ENCODE results near the gene SLAMF6.
"Not testable (repeated sequence)": the region's sequence is repeated elsewhere in the genome, so short reads cannot be mapped to it uniquely, and the experiment has no call there.

SLAMF6 gene

DNA sequence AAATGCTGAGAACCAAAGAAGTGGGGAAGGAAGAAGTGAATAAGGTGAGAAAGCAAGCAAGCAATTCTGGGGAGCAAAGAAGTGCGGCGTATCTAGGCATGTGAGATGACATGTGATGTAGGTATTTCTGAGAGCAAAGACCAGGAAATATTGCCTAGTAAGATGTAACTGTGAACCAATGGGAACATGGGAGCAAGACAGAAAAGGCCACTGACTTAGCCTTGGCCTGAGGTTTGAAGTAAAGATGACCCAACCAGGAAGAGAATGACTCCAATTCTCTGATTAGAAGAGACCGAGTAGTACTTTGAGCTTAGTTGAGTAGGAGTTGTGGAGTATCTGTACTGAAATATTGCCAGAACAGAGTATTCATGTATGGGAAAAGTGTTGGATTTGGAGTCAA, 31.1 kb downstream of the SLAMF6 start:
- Histone ChIP-seq H3K9me3 (ENCODE audit: control insufficient read depth in 5 of 5, low read length in 5 of 5) (peaks cover 0 to 3% (median 0%) of the 10 kb centered on the region in 5 donors), H3K4me3 (ENCODE audit: low read depth in 1 of 5, low read length in 5 of 5) (no peak overlapping the region), H3K27ac (ENCODE audit: low read depth, low read length) (no peak overlapping the region), H3K27me3 (ENCODE audit: control insufficient read depth in 5 of 5, insufficient read depth in 4 of 5, low read length in 5 of 5) (peaks cover 0 to 2% (median 0%) of the 10 kb centered on the region in 5 donors), H3K36me3 (ENCODE audit: control insufficient read depth in 5 of 5, insufficient read depth in 5 of 5, low read length in 5 of 5) (no peaks in the 10 kb centered on the region), H3K4me1 (ENCODE audit: control insufficient read depth in 5 of 5, insufficient read depth in 5 of 5, low read length in 5 of 5) (no peaks in the 10 kb centered on the region), H3K9ac (ENCODE audit: low read length in 5 of 5) (no peak overlapping the region)

DNA sequence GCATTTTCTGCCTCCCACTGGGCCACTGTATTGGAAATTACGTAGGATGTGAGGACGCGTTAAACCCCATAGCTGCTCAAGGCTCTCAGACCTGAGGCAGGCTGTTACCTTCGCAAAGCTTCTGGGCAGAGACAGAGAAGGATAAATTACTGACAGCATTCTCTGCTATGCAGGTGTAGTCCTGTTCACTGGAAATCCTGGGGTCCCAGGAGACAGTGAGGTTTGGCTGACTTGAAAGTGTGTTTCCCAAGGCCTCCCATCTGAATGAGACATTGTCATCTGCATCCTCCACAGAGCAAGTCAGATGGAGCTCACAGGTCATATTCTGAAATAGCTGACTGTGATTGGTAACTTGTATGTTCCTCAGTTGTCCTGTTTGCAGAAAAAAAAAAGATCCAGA, 32.0 kb downstream of the SLAMF6 start:
- Histone ChIP-seq H3K9me3 (ENCODE audit: control insufficient read depth in 5 of 5, low read length in 5 of 5) (peaks cover 0 to 3% (median 0%) of the 10 kb centered on the region in 5 donors), H3K27me3 (ENCODE audit: control insufficient read depth in 5 of 5, insufficient read depth in 4 of 5, low read length in 5 of 5) (peaks cover 0 to 2% (median 0%) of the 10 kb centered on the region in 5 donors), H3K9ac (ENCODE audit: low read length in 5 of 5) (no peak overlapping the region), H3K4me1 (ENCODE audit: control insufficient read depth in 5 of 5, insufficient read depth in 5 of 5, low read length in 5 of 5) (no peaks in the 10 kb centered on the region), H3K36me3 (ENCODE audit: control insufficient read depth in 5 of 5, insufficient read depth in 5 of 5, low read length in 5 of 5) (no peaks in the 10 kb centered on the region), H3K27ac (ENCODE audit: low read depth, low read length) (no peak overlapping the region), H3K4me3 (ENCODE audit: low read depth in 1 of 5, low read length in 5 of 5) (no peak overlapping the region)

DNA sequence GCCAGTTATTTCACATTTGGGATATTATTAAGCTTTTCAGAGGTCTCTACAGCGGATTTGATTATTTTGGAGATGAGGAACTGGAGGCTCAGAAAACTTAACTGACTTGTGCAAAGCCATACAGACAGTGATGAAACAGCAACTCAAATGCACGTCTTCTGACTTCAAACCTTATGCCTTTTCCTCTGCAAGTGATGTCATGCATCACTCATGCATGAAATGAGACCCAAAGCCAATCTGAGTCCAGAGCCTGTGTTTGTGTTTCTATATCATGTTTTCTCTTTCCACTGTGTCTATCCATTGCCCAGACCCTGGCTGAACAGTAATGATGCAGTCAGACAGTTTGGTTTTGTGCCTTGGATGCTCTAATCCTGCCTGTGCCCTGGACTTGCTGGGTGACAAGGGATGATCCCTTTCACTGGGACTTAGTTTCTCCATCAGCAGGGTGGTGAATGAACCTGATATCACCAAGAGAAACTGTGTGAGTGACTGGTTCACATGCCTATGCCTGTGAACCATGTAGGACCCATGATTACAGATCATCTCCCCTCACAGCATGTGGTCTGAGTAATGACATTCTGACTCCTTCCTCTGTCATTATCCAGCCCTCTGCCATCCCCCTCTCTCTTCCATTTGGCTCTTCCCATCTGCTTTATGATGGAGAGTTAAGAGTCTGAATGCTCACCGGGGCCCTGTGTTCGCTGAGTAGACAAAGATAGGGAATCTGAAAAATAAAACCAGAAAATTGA, 33.4 kb downstream of the SLAMF6 start:
- Histone ChIP-seq H3K9ac (ENCODE audit: low read length in 5 of 5) (no peak overlapping the region), H3K27ac (ENCODE audit: low read depth, low read length) (no peak overlapping the region), H3K4me1 (ENCODE audit: control insufficient read depth in 5 of 5, insufficient read depth in 5 of 5, low read length in 5 of 5) (no peaks in the 10 kb centered on the region), H3K9me3 (ENCODE audit: control insufficient read depth in 5 of 5, low read length in 5 of 5) (peaks cover 0 to 3% (median 0%) of the 10 kb centered on the region in 5 donors), H3K27me3 (ENCODE audit: control insufficient read depth in 5 of 5, insufficient read depth in 4 of 5, low read length in 5 of 5) (peaks cover 0 to 2% (median 0%) of the 10 kb centered on the region in 5 donors), H3K36me3 (ENCODE audit: control insufficient read depth in 5 of 5, insufficient read depth in 5 of 5, low read length in 5 of 5) (no peaks in the 10 kb centered on the region), H3K4me3 (ENCODE audit: low read depth in 1 of 5, low read length in 5 of 5) (no peak overlapping the region)

DNA sequence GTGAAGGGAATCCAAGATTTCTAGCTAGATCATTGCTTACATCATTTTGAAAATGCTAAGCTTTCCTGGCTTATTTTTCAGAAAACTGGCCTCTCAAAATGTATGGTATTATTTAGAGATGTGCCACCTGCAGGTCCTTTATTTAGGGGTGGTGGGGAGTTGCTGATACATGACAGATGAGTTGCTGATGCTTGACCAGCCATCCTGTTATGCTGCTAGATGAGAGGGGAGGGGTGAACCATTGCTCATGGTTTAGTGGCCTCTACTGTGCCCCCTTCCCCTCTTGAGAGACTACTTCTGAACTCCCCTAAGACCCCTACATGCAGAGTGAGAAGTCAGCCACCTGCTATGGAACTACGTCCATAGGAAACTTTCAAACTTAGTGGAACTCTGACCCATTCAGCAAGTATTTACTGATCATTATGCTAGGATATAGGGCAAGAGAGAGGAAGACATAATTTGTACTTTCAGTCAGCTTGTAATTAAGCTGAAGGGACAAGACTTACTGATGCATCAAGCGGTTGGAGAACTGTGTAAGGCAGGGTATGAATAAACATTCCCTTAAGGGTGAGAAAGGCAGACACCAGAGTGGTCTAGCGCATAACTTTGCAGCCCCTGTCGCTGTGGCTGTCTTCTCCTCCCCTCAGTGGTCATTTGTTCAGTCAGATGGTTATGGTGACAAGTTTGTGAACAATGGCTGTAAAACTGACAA, 34.6 kb downstream of the SLAMF6 start:
- Histone ChIP-seq H3K9me3 (ENCODE audit: control insufficient read depth in 5 of 5, low read length in 5 of 5) (no peaks in the 10 kb centered on the region), H3K4me3 (ENCODE audit: low read depth in 1 of 5, low read length in 5 of 5) (no peak overlapping the region), H3K27me3 (ENCODE audit: control insufficient read depth in 5 of 5, insufficient read depth in 4 of 5, low read length in 5 of 5) (peaks cover 0 to 2% (median 0%) of the 10 kb centered on the region in 5 donors), H3K36me3 (ENCODE audit: control insufficient read depth in 5 of 5, insufficient read depth in 5 of 5, low read length in 5 of 5) (no peaks in the 10 kb centered on the region), H3K27ac (ENCODE audit: low read depth, low read length) (no peak overlapping the region), H3K9ac (ENCODE audit: low read length in 5 of 5) (no peak overlapping the region), H3K4me1 (ENCODE audit: control insufficient read depth in 5 of 5, insufficient read depth in 5 of 5, low read length in 5 of 5) (no peaks in the 10 kb centered on the region)

DNA sequence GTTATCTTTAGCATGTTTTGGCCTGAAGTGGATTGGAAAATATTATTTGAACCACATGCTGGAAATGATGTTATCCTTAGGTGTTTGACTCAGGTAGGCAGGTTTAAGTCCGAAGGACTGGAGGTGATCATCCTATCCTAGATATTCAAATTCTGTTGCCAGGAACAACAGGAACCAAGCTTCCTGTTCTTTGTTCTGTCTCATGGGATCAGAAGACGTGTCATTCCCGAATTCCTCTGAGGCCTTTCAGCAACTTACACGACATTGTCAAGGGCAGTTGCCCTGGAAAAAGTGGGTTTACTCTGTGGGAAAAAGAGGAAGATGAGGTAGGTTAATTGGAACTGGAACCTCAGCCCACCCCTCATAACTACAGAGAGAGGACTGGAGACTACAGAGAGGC, 36.6 kb downstream of the SLAMF6 start:
- H3K9ac ChIP-seq (ENCODE audit: low read length in 5 of 5), result no peak overlapping the region
- no peaks in the 10 kb centered on the region for H3K4me1 ChIP-seq (ENCODE audit: control insufficient read depth in 5 of 5, insufficient read depth in 5 of 5, low read length in 5 of 5)
- no peak overlapping the region for H3K4me3 ChIP-seq (ENCODE audit: low read depth in 1 of 5, low read length in 5 of 5)
- H3K36me3 ChIP-seq (ENCODE audit: control insufficient read depth in 5 of 5, insufficient read depth in 5 of 5, low read length in 5 of 5), result no peaks in the 10 kb centered on the region
- H3K9me3 ChIP-seq (ENCODE audit: control insufficient read depth in 5 of 5, low read length in 5 of 5), result no peaks in the 10 kb centered on the region
- no peak overlapping the region for H3K27ac ChIP-seq (ENCODE audit: low read depth, low read length)
- peaks cover 0 to 2% (median 0%) of the 10 kb centered on the region in 5 donors for H3K27me3 ChIP-seq (ENCODE audit: control insufficient read depth in 5 of 5, insufficient read depth in 4 of 5, low read length in 5 of 5)

- Histone ChIP-seq H3K27me3 (ENCODE audit: control insufficient read depth in 5 of 5, insufficient read depth in 4 of 5, low read length in 5 of 5) (no peaks in the 10 kb centered on the region), H3K9me3 (ENCODE audit: control insufficient read depth in 5 of 5, low read length in 5 of 5) (no peaks in the 10 kb centered on the region), H3K36me3 (ENCODE audit: control insufficient read depth in 5 of 5, insufficient read depth in 5 of 5, low read length in 5 of 5) (no peaks in the 10 kb centered on the region), H3K27ac (ENCODE audit: low read depth, low read length) (no peak overlapping the region), H3K9ac (ENCODE audit: low read length in 5 of 5) (no peak overlapping the region), H3K4me3 (ENCODE audit: low read depth in 1 of 5, low read length in 5 of 5) (no peak overlapping the region), H3K4me1 (ENCODE audit: control insufficient read depth in 5 of 5, insufficient read depth in 5 of 5, low read length in 5 of 5) (no peaks in the 10 kb centered on the region)
Measured at GRCh38 chr1:160483505-160484185, 39.4 kb downstream of the SLAMF6 start.

DNA sequence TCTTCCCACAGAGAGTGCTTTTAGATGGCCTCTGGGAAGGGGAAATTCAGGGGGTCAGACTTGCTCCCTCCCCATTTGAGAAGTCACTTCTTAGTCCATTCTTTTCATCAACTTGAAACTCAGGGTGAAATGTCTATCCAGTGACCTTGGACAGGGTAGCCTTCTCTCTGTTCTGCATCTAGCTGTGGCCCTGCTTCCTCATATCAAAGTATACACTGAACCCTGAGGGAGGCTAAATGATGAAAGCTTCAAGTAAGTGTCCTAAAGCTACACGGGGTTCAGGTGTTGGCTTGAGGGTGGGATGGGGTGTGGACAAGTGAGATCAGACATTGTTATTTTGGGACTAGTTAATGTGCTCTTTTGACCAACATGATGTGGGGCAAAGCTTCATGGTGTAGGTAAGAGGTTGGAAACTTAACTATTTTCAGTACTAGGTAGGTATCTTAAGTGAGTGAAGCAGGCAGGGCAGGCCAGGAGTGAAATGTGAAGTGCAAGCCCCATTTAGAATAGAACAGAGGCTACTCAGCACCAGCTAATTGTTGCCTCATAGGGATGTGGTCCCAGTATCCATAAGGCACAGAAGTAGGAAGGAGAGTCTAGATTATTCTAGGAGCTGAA, 41.0 kb downstream of the SLAMF6 start:
- H3K9ac ChIP-seq (ENCODE audit: low read length in 5 of 5), result no peak overlapping the region
- H3K27me3 ChIP-seq (ENCODE audit: control insufficient read depth in 5 of 5, insufficient read depth in 4 of 5, low read length in 5 of 5), result no peaks in the 10 kb centered on the region
- no peaks in the 10 kb centered on the region for H3K36me3 ChIP-seq (ENCODE audit: control insufficient read depth in 5 of 5, insufficient read depth in 5 of 5, low read length in 5 of 5)
- no peaks in the 10 kb centered on the region for H3K4me1 ChIP-seq (ENCODE audit: control insufficient read depth in 5 of 5, insufficient read depth in 5 of 5, low read length in 5 of 5)
- no peak overlapping the region for H3K27ac ChIP-seq (ENCODE audit: low read depth, low read length)
- H3K9me3 ChIP-seq (ENCODE audit: control insufficient read depth in 5 of 5, low read length in 5 of 5), result no peaks in the 10 kb centered on the region
- no peak overlapping the region for H3K4me3 ChIP-seq (ENCODE audit: low read depth in 1 of 5, low read length in 5 of 5)

- not testable (repeated sequence) for H3K27ac ChIP-seq (ENCODE audit: low read depth, low read length); H3K4me1 ChIP-seq (ENCODE audit: control insufficient read depth in 5 of 5, insufficient read depth in 5 of 5, low read length in 5 of 5); H3K27me3 ChIP-seq (ENCODE audit: control insufficient read depth in 5 of 5, insufficient read depth in 4 of 5, low read length in 5 of 5); H3K9me3 ChIP-seq (ENCODE audit: control insufficient read depth in 5 of 5, low read length in 5 of 5); H3K4me3 ChIP-seq (ENCODE audit: low read depth in 1 of 5, low read length in 5 of 5); H3K36me3 ChIP-seq (ENCODE audit: control insufficient read depth in 5 of 5, insufficient read depth in 5 of 5, low read length in 5 of 5); H3K9ac ChIP-seq (ENCODE audit: low read length in 5 of 5)
Measured at GRCh38 chr1:160480781-160481180, 42.3 kb downstream of the SLAMF6 start.

DNA sequence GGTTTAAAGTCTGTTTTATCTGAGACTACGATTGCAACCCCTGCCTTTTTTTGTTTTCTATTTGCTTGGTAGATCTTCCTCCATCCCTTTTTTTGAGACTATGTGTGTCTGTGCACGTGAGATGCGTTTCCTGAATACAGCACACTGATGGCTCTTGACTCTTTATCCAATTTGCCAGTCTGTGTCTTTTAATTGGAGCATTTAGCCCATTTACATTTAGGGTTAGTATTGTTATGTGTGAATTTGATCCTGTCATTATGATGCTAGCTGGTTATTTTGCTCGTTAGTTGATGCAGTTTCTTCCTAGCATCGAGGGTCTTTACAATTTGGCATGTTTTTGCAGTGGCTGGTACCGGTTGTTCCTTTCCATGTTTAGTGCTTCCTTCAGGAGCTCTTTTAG, 44.0 kb downstream of the SLAMF6 start:
- H3K27ac ChIP-seq (ENCODE audit: low read depth, low read length); H3K36me3 ChIP-seq (ENCODE audit: control insufficient read depth in 5 of 5, insufficient read depth in 5 of 5, low read length in 5 of 5); H3K4me1 ChIP-seq (ENCODE audit: control insufficient read depth in 5 of 5, insufficient read depth in 5 of 5, low read length in 5 of 5); H3K4me3 ChIP-seq (ENCODE audit: low read depth in 1 of 5, low read length in 5 of 5); H3K9me3 ChIP-seq (ENCODE audit: control insufficient read depth in 5 of 5, low read length in 5 of 5); H3K27me3 ChIP-seq (ENCODE audit: control insufficient read depth in 5 of 5, insufficient read depth in 4 of 5, low read length in 5 of 5); H3K9ac ChIP-seq (ENCODE audit: low read length in 5 of 5): not testable (repeated sequence)

All from subcutaneous abdominal adipose tissue (tissue), 5 donors.